Measurements from ENCODE around the gene RNF220.

RNF220 gene

DNA sequence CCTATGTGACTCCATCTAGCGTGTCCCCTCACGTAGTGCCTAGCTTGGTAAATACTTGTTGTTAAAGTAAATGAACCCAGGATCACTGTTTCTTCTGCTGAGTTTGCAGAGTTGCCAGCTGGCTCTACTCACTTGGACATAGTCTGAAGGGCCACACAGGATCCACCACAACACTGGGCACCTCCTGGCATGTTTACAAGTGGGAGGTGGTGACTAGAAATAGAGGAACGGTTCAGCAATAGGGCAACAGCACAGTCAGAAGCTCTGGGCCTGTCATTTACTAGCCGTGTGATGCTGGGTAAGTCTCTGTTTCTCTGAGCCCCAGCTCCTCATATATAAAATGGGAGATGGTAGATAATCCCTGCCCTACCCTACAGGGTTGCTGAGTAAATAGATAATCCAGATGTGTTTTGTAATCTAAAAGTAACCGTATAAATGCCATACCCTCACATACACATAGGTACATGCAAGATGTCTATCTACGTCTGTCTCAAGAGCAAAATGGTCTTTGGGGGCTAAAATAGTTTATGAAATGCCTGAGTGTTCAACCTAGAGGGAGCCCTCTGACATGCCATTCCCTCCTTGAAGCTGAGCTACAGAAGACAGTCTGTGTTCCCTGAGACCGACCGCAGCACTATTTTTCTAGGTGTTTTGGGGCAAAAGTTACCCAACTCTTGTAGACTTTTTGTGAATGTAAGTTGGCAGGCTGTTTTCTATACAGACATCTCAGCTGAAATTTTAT is 20.5 kb downstream of the RNF220 start:
- DNase-seq (ENCODE audit: extremely low read depth, low read depth), result no peak

DNA sequence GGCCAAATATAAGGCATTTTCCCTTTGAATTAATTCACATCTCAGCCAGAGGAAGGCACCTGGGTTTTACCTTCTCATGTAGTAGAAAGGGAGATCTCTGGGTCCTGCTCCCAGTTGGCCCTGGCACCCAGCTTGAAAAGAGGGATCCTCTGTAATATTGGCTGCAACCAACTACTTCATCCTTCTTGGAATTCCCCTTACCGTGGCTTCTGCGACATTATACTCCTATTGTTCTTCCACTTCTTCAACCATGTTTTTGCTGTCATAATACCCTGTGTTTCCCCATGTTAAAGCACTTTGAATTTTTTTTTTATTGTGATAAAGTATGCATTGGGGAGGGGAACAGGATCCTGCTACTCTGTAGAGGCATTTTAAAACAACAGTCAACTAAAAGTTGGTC is 26.8 kb downstream of the RNF220 start:
- TF ChIP-seq, protein P1, sequence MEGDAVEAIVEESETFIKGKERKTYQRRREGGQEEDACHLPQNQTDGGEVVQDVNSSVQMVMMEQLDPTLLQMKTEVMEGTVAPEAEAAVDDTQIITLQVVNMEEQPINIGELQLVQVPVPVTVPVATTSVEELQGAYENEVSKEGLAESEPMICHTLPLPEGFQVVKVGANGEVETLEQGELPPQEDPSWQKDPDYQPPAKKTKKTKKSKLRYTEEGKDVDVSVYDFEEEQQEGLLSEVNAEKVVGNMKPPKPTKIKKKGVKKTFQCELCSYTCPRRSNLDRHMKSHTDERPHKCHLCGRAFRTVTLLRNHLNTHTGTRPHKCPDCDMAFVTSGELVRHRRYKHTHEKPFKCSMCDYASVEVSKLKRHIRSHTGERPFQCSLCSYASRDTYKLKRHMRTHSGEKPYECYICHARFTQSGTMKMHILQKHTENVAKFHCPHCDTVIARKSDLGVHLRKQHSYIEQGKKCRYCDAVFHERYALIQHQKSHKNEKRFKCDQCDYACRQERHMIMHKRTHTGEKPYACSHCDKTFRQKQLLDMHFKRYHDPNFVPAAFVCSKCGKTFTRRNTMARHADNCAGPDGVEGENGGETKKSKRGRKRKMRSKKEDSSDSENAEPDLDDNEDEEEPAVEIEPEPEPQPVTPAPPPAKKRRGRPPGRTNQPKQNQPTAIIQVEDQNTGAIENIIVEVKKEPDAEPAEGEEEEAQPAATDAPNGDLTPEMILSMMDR (IDR thresholded peaks at IDR 0.05; ENCODE audit: low read depth, low read length, missing control alignments), result no peak

More for the DNA sequence above, 20.5 kb downstream of the RNF220 start:
- no peak overlapping the region for H3K4me3 ChIP-seq (replicated peaks; ENCODE audit: low read depth, low read length)
- TF ChIP-seq, protein P1 (IDR thresholded peaks at IDR 0.05; ENCODE audit: low read depth, low read length, missing control alignments), result no peak

DNA sequence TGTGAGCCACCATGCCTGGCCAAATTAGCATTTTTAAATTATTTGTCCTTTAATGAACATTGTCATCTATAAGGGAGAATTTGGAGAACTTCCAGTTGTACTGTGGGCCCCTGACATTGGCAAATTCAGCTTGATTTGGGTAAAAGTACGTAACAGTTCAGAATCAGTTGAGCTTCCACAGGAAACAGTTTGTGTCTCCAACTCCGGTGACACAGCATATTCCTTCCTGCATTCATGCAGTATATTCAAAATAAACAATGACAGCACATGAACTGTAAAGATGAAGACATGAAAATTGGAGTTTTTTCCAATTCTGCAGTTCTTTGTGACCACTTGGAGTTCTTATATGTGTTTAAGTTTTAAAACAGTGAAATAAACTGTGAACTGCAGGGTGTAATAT is 28.2 kb downstream of the RNF220 start:
- no peak overlapping the region for H3K4me3 ChIP-seq (replicated peaks; ENCODE audit: low read depth, low read length)
- TF ChIP-seq, protein P1 (IDR thresholded peaks at IDR 0.05; ENCODE audit: low read depth, low read length, missing control alignments), result no peak

More for the DNA sequence above, 26.8 kb downstream of the RNF220 start:
- no peak overlapping the region for H3K4me3 ChIP-seq (replicated peaks; ENCODE audit: low read depth, low read length)
- DNase-seq (ENCODE audit: extremely low read depth, low read depth), result no peak

DNA sequence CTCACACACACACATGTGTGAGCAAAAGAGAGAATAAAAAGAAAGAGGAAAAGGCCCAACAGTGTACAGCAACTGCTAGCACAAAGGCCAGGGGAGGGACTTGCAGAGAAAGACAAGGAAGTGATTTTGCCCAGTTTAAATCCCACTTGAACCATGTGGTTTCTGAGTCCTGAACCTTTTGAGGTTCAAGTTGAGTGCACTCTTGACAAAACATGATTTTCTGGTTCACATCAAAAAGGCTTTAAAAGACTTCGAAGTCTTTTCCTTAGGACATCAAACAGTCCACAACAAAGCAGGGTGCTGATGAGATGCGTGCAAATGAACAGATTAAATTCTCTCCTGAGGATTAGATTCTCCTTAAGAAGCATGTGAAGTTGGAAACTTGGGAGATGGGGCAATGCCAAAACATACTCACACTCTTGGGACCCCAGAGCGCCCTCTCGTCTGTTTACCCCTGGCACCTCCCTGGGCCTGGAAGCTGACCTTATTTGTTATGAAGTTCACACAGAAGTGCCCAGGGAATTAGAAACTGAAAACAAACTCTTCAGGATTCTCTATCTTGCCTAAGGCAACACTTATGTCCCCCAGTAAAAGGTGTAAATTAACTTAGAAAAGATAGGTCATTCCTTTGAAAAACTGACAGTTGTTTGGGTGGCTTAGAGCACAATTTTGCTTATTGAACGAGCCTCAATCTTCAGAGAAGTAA is 31.5 kb downstream of the RNF220 start:
- DNase-seq (ENCODE audit: extremely low read depth, low read depth), result no peak
- no peak overlapping the region for H3K4me3 ChIP-seq (replicated peaks; ENCODE audit: low read depth, low read length)

More for the DNA sequence above, 28.2 kb downstream of the RNF220 start:
- no peak for DNase-seq (ENCODE audit: extremely low read depth, low read depth)

DNA sequence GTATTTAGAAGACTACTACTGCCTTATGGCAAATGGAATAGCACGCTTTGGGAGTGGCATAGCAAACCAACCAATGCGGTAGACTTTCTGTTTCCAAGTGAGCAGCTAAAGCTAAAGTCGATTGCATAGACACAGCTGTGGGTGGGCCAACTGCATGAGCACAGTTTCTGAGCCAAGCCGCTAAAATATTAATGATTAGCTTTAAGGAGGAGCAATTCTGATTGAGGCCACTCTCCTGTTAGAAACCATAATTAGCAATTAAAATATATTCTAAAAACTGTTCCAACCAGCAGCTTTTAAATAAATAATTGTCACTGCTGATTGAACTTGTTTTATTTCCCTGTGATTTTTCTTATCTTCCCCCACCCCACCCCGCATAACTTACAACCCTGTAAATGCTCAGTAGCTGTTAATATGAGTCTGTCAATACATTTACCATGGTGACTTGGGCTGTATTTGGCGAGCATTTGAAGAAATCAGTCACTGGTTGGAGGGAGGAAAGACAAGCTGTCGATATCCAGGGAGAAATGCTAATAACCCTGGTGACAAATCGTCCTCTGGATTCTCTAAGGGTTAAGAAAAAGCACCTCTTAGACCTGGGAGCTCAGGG is 32.2 kb downstream of the RNF220 start:
- DNase-seq (ENCODE audit: extremely low read depth, low read depth), result no peak
- TF ChIP-seq, protein P1 (IDR thresholded peaks at IDR 0.05; ENCODE audit: low read depth, low read length, missing control alignments), result no peak
- no peak overlapping the region for H3K4me3 ChIP-seq (replicated peaks; ENCODE audit: low read depth, low read length)

More for the DNA sequence above, 31.5 kb downstream of the RNF220 start:
- TF ChIP-seq, protein P1 (IDR thresholded peaks at IDR 0.05; ENCODE audit: low read depth, low read length, missing control alignments), result no peak

DNA sequence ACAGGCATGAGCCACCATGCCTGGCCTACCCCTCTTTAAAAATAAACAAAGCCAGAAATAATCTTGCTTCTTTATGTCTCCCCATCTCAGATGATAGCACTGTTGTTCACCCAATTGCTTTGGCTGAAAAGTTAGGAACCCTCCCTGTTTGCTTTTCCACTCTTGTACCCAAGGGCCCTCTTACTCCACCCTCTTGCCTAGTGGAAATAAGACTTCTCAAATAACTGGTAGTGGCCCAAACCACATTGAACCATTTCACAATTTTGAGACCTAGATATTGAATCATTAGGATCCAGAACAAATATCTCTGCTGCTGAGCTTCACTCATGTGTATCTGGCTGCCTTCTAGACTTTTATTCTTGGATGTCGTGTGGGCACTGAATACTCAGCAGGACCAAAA is 37.7 kb downstream of the RNF220 start:
- H3K4me3 ChIP-seq (replicated peaks; ENCODE audit: low read depth, low read length), result no peak overlapping the region
- TF ChIP-seq, protein P1 (IDR thresholded peaks at IDR 0.05; ENCODE audit: low read depth, low read length, missing control alignments), result no peak
- DNase-seq (ENCODE audit: extremely low read depth, low read depth), result no peak

Measured in HFF-Myc (cell line).